Endothelial cell of umbilical vein (primary cell): ENCODE data around the gene HSPG2. TPM values are rescaled to one million over a fixed set of nuclear protein-coding genes. Genes with fewer than 3 reads are reported as not detected.

Source experiments
- BruUV-seq: library from RNA; stranded (reverse); fragments of 400-500 nt; replicated peaks from 2 replicates; lab custom pipeline; 2021; lab: Mats Ljungman, UMichigan
- CTCF ChIA-PET: fragments of 300-600, 350-600 bp; sonication (Branson Sonifier 250); formaldehyde crosslinking; loops from one replicate; lab custom pipeline; 2021; ENCODE audit warnings: antibody characterized with exemption, inconsistent platforms; lab: Charles Lee
- POLR2A ChIA-PET: fragments of 300-600, 350-600 bp; sonication (Branson Sonifier 250); formaldehyde crosslinking; loops from one replicate; lab custom pipeline; 2021; ENCODE audit warnings: antibody characterized with exemption, inconsistent platforms; lab: Charles Lee
- DNase-seq: peaks from one replicate; pipeline ENCODE4 v3.0.0-alpha.2; 2011; ENCODE audit warnings: low read depth, low spot score
- FAIRE-seq: peaks from 2 replicates; lab custom pipeline; 2011; peaks lifted over from hg19 to GRCh38; lab: Jason Lieb, UNC
- H2AFZ ChIP-seq: 2 replicates; pipeline ENCODE4 v1.6.0; 2012; ENCODE audit warnings: low read depth, low read length, control low read depth, inconsistent platforms
- H3K27ac ChIP-seq: 2 replicates; pipeline ENCODE4 v1.5.1; 2011; ENCODE audit warnings: low read depth, mild to moderate bottlenecking, control low read depth, low read length, moderate library complexity; ENCODE audit not compliant: insufficient read depth
- H3K27me3 ChIP-seq, 2 experiments: 2 replicates each; pipeline versions ENCODE4 v1.6.0 to v1.6.1; 2011; ENCODE audit warnings: low read length in 2 of 2, mixed read lengths in 1 of 2; ENCODE audit not compliant: control insufficient read depth in 2 of 2, insufficient read depth in 2 of 2
- H3K36me3 ChIP-seq, 2 experiments: 2 replicates in 1 of 2; 3 replicates in 1 of 2; pipeline ENCODE4 v1.5.1; 2011; ENCODE audit warnings: low read length in 2 of 2, mild to moderate bottlenecking in 1 of 2, moderate library complexity in 1 of 2; ENCODE audit not compliant: control insufficient read depth in 2 of 2, insufficient read depth in 2 of 2; ENCODE audit errors: extremely low read depth in 1 of 2
- H3K4me1 ChIP-seq: 3 replicates; pipeline ENCODE4 v1.5.1; 2011; ENCODE audit warnings: mild to moderate bottlenecking, low read length; ENCODE audit not compliant: control insufficient read depth, insufficient read depth; ENCODE audit errors: extremely low read depth
- H3K4me2 ChIP-seq: 2 replicates; pipeline ENCODE4 v1.6.1; 2011; ENCODE audit warnings: low read length, control low read depth, mixed read lengths; ENCODE audit not compliant: insufficient read depth
- H3K4me3 ChIP-seq, 3 experiments: fragments of 200-600 bp in 1 of 3; sonication (generic), shearing (Covaris generic) in 1 of 3; replicated peaks in 1 of 3; 2 replicates each; pipeline ENCODE4 v1.5.1; 2011 to 2016; ENCODE audit warnings: control low read depth in 3 of 3, low read length in 3 of 3, mild to moderate bottlenecking in 2 of 3, inconsistent platforms in 1 of 3, low read depth in 1 of 3, moderate library complexity in 1 of 3; ENCODE audit not compliant: insufficient read depth in 1 of 3
- H3K79me2 ChIP-seq: 2 replicates; pipeline ENCODE4 v1.6.0; 2012; ENCODE audit warnings: low read length, inconsistent platforms; ENCODE audit not compliant: control insufficient read depth, insufficient read depth
- H3K9ac ChIP-seq: replicated peaks from 2 replicates; pipeline ENCODE3; 2011; ENCODE audit warnings: low read length, control low read depth; ENCODE audit not compliant: insufficient read depth; ENCODE audit errors: extremely low read depth
- H3K9me1 ChIP-seq: replicated peaks from 3 replicates; pipeline ENCODE4 v1.6.0; 2011; ENCODE audit warnings: mild to moderate bottlenecking, low read length; ENCODE audit not compliant: control insufficient read depth, insufficient read depth; ENCODE audit errors: extremely low read depth
- H3K9me3 ChIP-seq: replicated peaks from 2 replicates; pipeline ENCODE4 v1.5.1; 2012; ENCODE audit warnings: low read length, inconsistent platforms; ENCODE audit not compliant: control insufficient read depth, insufficient read depth
- H4K20me1 ChIP-seq: replicated peaks from 2 replicates; pipeline ENCODE3; 2011; ENCODE audit warnings: mild to moderate bottlenecking, low read length; ENCODE audit not compliant: control insufficient read depth, insufficient read depth; ENCODE audit errors: extremely low read depth
- FOS ChIP-seq: IDR thresholded peaks from 2 replicates; pipeline ENCODE4 v1.6.1; 2011; ENCODE audit warnings: mild to moderate bottlenecking, low read length, moderate library complexity, borderline replicate concordance; ENCODE audit not compliant: insufficient read depth
- GATA2 ChIP-seq: IDR thresholded peaks from 2 replicates; pipeline ENCODE4 v1.7.0; 2011; ENCODE audit warnings: low read depth, mild to moderate bottlenecking, moderate library complexity, mixed read lengths, low read length; ENCODE audit not compliant: insufficient read length, insufficient read depth
- JUN ChIP-seq: IDR thresholded peaks from 2 replicates; pipeline ENCODE4 v1.6.1; 2011; ENCODE audit warnings: borderline replicate concordance, low read depth; ENCODE audit not compliant: insufficient read length, insufficient read depth
- POLR2A ChIP-seq: IDR thresholded peaks from 2 replicates; pipeline ENCODE4 v1.6.1; 2012; ENCODE audit warnings: low read depth, mild to moderate bottlenecking, control low read depth, low read length
- POLR2AphosphoS5 ChIP-seq: IDR thresholded peaks from 2 replicates; pipeline ENCODE4 v1.6.1; 2012; ENCODE audit warnings: low read depth, mild to moderate bottlenecking, control low read depth, low read length, moderate library complexity; ENCODE audit not compliant: insufficient read depth
- dilution Hi-C: fragments of 300-500 bp; cut with MboI; formaldehyde crosslinking; loops from one replicate; pipeline ENCODE4 v1.15.0; 2019; ENCODE audit warnings: low sequenced_read_pairs; ENCODE audit not compliant: extremely low pct_ligation_motif_present
- intact Hi-C: fragments of 100-400 bp; cut with micrococcal nuclease; formaldehyde crosslinking; loops from one replicate; pipeline ENCODE4 v1.10.0; 2022
- polyA plus RNA-seq, 4 experiments: library from polyadenylated mRNA; depleted of rRNA in 3 of 4; stranded (reverse) in 3 of 4; unstranded in 1 of 4; fragments of >200 nt; gene quantifications; 2 replicates each; pipeline versions ENCODE4 v1.2.1 to v1.2.3, GENCODE V29; 2011 to 2012; ENCODE audit warnings: missing spikeins in 1 of 4
- total RNA-seq: library from RNA; stranded (reverse); gene quantifications from 2 replicates; pipeline ENCODE4 v1.2.3, GENCODE V29; 2021
- TF ChIP-seq, protein P1 (sequence below), 2 donors: IDR thresholded peaks; 1 replicate in 1 of 2; 2 replicates in 1 of 2; pipeline ENCODE4 v1.5.1; 2011; ENCODE audit warnings: low read length in 2 of 2, mild to moderate bottlenecking in 2 of 2, moderate library complexity in 2 of 2, control low read depth in 1 of 2, inconsistent platforms in 1 of 2, low read depth in 1 of 2; ENCODE audit not compliant: insufficient read depth in 1 of 2; ENCODE audit errors: extremely low read depth in 1 of 2
- TF ChIP-seq, protein P2 (sequence below): IDR thresholded peaks from 2 replicates; pipeline ENCODE4 v1.6.1; 2011; ENCODE audit not compliant: insufficient read depth, insufficient read length

The HSPG2 gene
- total and polyA plus RNA-seq, 2 donors (not counting 3 experiments of a cell fraction or from before 2014, with no cell fraction given), result 734 to 3,499 TPM

DNA sequence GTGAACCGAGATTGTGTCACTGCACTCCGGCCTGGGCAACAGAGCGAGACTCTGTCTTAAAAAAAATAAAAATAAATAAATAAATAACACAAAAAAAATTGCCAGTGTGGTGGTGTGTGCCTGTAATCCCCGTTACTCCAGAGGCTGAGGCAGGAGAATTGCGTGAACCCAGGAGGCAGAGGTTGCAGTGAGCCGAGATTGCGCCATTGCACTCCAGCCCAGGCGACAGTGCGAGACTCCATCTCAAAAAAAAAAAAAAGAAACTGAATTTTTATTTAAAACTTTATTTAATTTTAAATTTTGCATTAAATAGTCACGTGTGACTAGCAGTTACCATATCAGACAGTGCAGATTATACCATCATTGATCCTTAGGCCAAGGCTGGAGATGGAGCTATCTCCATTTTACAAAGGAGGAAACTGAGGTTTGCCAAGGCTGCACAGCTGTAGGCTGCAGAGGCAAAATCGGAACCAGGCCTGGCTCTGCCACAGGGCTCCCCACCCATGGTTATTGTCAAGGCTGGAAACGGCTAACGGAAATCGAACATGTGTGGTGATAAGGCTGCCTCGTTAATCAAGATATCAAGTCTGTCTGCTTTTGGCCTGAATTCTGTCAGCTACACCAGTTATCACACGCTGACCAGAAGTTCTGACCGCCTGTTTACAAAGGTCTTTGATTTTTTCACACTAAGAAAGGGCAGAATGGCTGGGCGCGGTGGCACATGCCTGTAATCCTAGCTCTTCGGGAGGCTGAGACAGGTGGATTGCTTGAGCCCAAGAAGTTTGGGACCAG, 20.5 kb downstream of the HSPG2 start:
- no TSS peak for BruUV-seq
- H3K9ac ChIP-seq, result peak overlapping the region; percentile 20
- H4K20me1 ChIP-seq, result no peaks in the 10 kb centered on the region
- DNase-seq (peak; percentile 91), FAIRE-seq (peak; percentile 63)
- intact Hi-C loops (loop anchor here (1.0 kb wide), 1 partner anchor 48 kb away; no protein-coding TSS in a partner anchor), dilution Hi-C loops (no loop called here)
- peaks cover 92% of the 10 kb centered on the region for H3K79me2 ChIP-seq
- ChIA-PET POLR2A (interaction anchor here (1.2 to 1.6 kb wide), 4 partner anchors 9 to 19 kb away, joined by 3 to 5 read pairs (median 4); no protein-coding TSS in a partner anchor), CTCF (interaction anchor here (0.7 to 1.7 kb wide), 3 partner anchors 13 to 47 kb away, joined by 3 to 5 read pairs (median 3); no protein-coding TSS in a partner anchor)
- H3K27me3 ChIP-seq, result no peaks in the 10 kb centered on the region
- H3K4me3 ChIP-seq, result no peak overlapping the region
- H3K4me1 ChIP-seq, result peaks cover 93% of the 10 kb centered on the region
- H3K9me1 ChIP-seq, result no peaks in the 10 kb centered on the region
- TF ChIP-seq GATA2, result peak; percentile 62
- TF ChIP-seq POLR2AphosphoS5, result peak; percentile 73
- no peak for TF ChIP-seq JUN
- no peak for TF ChIP-seq FOS
- TF ChIP-seq, protein P1, sequence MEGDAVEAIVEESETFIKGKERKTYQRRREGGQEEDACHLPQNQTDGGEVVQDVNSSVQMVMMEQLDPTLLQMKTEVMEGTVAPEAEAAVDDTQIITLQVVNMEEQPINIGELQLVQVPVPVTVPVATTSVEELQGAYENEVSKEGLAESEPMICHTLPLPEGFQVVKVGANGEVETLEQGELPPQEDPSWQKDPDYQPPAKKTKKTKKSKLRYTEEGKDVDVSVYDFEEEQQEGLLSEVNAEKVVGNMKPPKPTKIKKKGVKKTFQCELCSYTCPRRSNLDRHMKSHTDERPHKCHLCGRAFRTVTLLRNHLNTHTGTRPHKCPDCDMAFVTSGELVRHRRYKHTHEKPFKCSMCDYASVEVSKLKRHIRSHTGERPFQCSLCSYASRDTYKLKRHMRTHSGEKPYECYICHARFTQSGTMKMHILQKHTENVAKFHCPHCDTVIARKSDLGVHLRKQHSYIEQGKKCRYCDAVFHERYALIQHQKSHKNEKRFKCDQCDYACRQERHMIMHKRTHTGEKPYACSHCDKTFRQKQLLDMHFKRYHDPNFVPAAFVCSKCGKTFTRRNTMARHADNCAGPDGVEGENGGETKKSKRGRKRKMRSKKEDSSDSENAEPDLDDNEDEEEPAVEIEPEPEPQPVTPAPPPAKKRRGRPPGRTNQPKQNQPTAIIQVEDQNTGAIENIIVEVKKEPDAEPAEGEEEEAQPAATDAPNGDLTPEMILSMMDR (IDR thresholded peaks at IDR 0.05; ENCODE audit: extremely low read depth in 1 of 2, insufficient read depth in 1 of 2, low read depth in 1 of 2, low read length in 2 of 2), result no peak
- TF ChIP-seq, protein P2, sequence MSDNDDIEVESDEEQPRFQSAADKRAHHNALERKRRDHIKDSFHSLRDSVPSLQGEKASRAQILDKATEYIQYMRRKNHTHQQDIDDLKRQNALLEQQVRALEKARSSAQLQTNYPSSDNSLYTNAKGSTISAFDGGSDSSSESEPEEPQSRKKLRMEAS, result no peak
- peak; percentile 87 for TF ChIP-seq POLR2A
- H3K27ac ChIP-seq, result peak overlapping the region; percentile 62
- peaks cover 16 to 31% of the 10 kb centered on the region in 2 experiments for H3K36me3 ChIP-seq
- H3K9me3 ChIP-seq, result no peaks in the 10 kb centered on the region
- no peak overlapping the region for H2AFZ ChIP-seq
- H3K4me2 ChIP-seq, result no peak overlapping the region
